ENCODE data around the gene STX10.
A peak's percentile ranks its signal among the peaks of the same experiment; 100 is the strongest.
"Not testable (repeated sequence)": the region's sequence is repeated elsewhere in the genome, so short reads cannot be mapped to it uniquely, and the experiment has no call there.

STX10 gene

GRCh38 chr19:13150187-13150930 lies at the start of gene STX10, which contains the start of gene IER2:
Gene STX10, minus strand, starts transcription at chr19:13150375. Its CDS starts 202 bp downstream, at chr19:13150173.
Gene IER2, plus strand, starts transcription at chr19:13150411. Its CDS starts 2,776 bp downstream, at chr19:13153187.
- peak; percentile 34 for DNase-seq

GRCh38 chr19:13198634-13199033 lies 48.5 kb upstream of the STX10 start:
- DNase-seq: no peak

GRCh38 chr19:13195678-13196077 lies 45.5 kb upstream of the STX10 start:
- DNase-seq: no peak

GRCh38 chr19:13190781-13191540 lies 40.8 kb upstream of the STX10 start:
- DNase-seq: no peak

GRCh38 chr19:13189600-13189999 lies 39.4 kb upstream of the STX10 start:
- no peak for DNase-seq

GRCh38 chr19:13187419-13187818 lies 37.2 kb upstream of the STX10 start:
- DNase-seq: no peak

- not testable (repeated sequence) for DNase-seq
These were observed 36.5 kb upstream of the STX10 start for GRCh38 chr19:13186688-13187087.

GRCh38 chr19:13185763-13186657 lies 35.8 kb upstream of the STX10 start:
- not testable (repeated sequence) for DNase-seq

- not testable (repeated sequence) for DNase-seq
These were observed 34.8 kb upstream of the STX10 start for GRCh38 chr19:13184926-13185325.

- DNase-seq: no peak
These were observed 31.7 kb upstream of the STX10 start for GRCh38 chr19:13181747-13182388.

- not testable (repeated sequence) for DNase-seq
These were observed 28.1 kb upstream of the STX10 start for GRCh38 chr19:13178291-13178690.

- DNase-seq: not testable (repeated sequence)
These were observed 27.4 kb upstream of the STX10 start for GRCh38 chr19:13177584-13177983.

GRCh38 chr19:13176345-13176744 lies 26.2 kb upstream of the STX10 start:
- DNase-seq: no peak

- DNase-seq: no peak
These were observed 23.1 kb upstream of the STX10 start for GRCh38 chr19:13173139-13173737.

- no peak for DNase-seq
These were observed 22.4 kb upstream of the STX10 start for GRCh38 chr19:13172346-13173138.

GRCh38 chr19:13171146-13171545 lies 21.0 kb upstream of the STX10 start:
- no peak for DNase-seq

- DNase-seq: no peak
These were observed 19.6 kb upstream of the STX10 start for GRCh38 chr19:13169769-13170168.

GRCh38 chr19:13166151-13166550 lies 16.0 kb upstream of the STX10 start:
- DNase-seq: not testable (repeated sequence)

- no peak for DNase-seq
These were observed 15.2 kb upstream of the STX10 start for GRCh38 chr19:13165162-13165997.
